ENCODE data around the gene TRAP1.

The TRAP1 gene

GRCh38 chr16:3687792-3688191, 29.5 kb downstream of the TRAP1 start:
- Mint-ChIP-seq H3K9me3 (no peaks in the 10 kb centered on the region), H3K4me1 (peaks cover 9% of the 10 kb centered on the region in 2 donors), H3K27me3 (no peaks in the 10 kb centered on the region), H3K4me3 (no peak overlapping the region), H3K27ac (no peak overlapping the region), H3K36me3 (peaks cover 40 to 51% of the 10 kb centered on the region in 2 donors)
- no peak for ATAC-seq (replicated peaks)
- no peak for DNase-seq

GRCh38 chr16:3687021-3687420, 30.3 kb downstream of the TRAP1 start:
- H3K27ac Mint-ChIP-seq = no peak overlapping the region

GRCh38 chr16:3681206-3681605, 36.1 kb downstream of the TRAP1 start:
- Mint-ChIP-seq H3K27me3 (no peaks in the 10 kb centered on the region), H3K4me3 (no peak overlapping the region), H3K27ac (no peak overlapping the region), H3K9me3 (no peaks in the 10 kb centered on the region), H3K36me3 (peaks cover 50 to 69% of the 10 kb centered on the region in 2 donors), H3K4me1 (no peaks in the 10 kb centered on the region)
- ATAC-seq (replicated peaks) (no peak), DNase-seq (no peak)

More at GRCh38 chr16:3687021-3687420, 30.3 kb downstream of the TRAP1 start:
- ATAC-seq (replicated peaks) = no peak
- Mint-ChIP-seq H3K9me3 (no peaks in the 10 kb centered on the region), H3K27me3 (no peaks in the 10 kb centered on the region), H3K4me3 (no peak overlapping the region), H3K4me1 (peaks cover 9% of the 10 kb centered on the region in 2 donors), H3K36me3 (peaks cover 46 to 59% of the 10 kb centered on the region in 2 donors)
- DNase-seq = no peak

GRCh38 chr16:3677994-3678393, 39.3 kb downstream of the TRAP1 start:
- H3K27ac Mint-ChIP-seq = no peak overlapping the region
- no peaks in the 10 kb centered on the region for H3K4me1 Mint-ChIP-seq
- H3K36me3 Mint-ChIP-seq = peaks cover 56 to 81% of the 10 kb centered on the region in 2 donors
- DNase-seq = no peak
- no peaks in the 10 kb centered on the region for H3K9me3 Mint-ChIP-seq
- ATAC-seq (replicated peaks) = no peak
- H3K4me3 Mint-ChIP-seq = no peak overlapping the region
- no peaks in the 10 kb centered on the region for H3K27me3 Mint-ChIP-seq

GRCh38 chr16:3675601-3676130, 41.7 kb downstream of the TRAP1 start:
- Mint-ChIP-seq H3K4me3 (no peak overlapping the region), H3K27ac (no peak overlapping the region), H3K9me3 (no peaks in the 10 kb centered on the region), H3K36me3 (peaks cover 56 to 78% of the 10 kb centered on the region in 2 donors), H3K27me3 (no peaks in the 10 kb centered on the region), H3K4me1 (no peaks in the 10 kb centered on the region)
- ATAC-seq (replicated peaks) (no peak), DNase-seq (no peak)

GRCh38 chr16:3674513-3675295, 42.6 kb downstream of the TRAP1 start:
- no peaks in the 10 kb centered on the region for H3K9me3 Mint-ChIP-seq
- H3K27ac Mint-ChIP-seq = no peak overlapping the region
- ATAC-seq (replicated peaks) = no peak
- peaks cover 62 to 78% of the 10 kb centered on the region in 2 donors for H3K36me3 Mint-ChIP-seq
- DNase-seq = no peak
- no peak overlapping the region for H3K4me3 Mint-ChIP-seq
- no peaks in the 10 kb centered on the region for H3K4me1 Mint-ChIP-seq
- no peaks in the 10 kb centered on the region for H3K27me3 Mint-ChIP-seq

GRCh38 chr16:3673676-3674377, 43.5 kb downstream of the TRAP1 start:
- Mint-ChIP-seq H3K4me3 (no peak overlapping the region), H3K36me3 (peaks cover 62 to 77% of the 10 kb centered on the region in 2 donors), H3K27ac (peak overlapping the region; percentile 14), H3K4me1 (no peaks in the 10 kb centered on the region), H3K27me3 (no peaks in the 10 kb centered on the region), H3K9me3 (no peaks in the 10 kb centered on the region)
- ATAC-seq (replicated peaks) = no peak
- no peak for DNase-seq

- Mint-ChIP-seq H3K4me1 (no peaks in the 10 kb centered on the region), H3K27me3 (no peaks in the 10 kb centered on the region), H3K36me3 (peaks cover 61 to 75% of the 10 kb centered on the region in 2 donors), H3K4me3 (no peak overlapping the region), H3K9me3 (no peaks in the 10 kb centered on the region), H3K27ac (no peak overlapping the region)
- no peak for DNase-seq
- no peak for ATAC-seq (replicated peaks)
Measured at GRCh38 chr16:3673201-3673600, 44.1 kb downstream of the TRAP1 start.

GRCh38 chr16:3672571-3673041, 44.7 kb downstream of the TRAP1 start:
- DNase-seq (no peak), ATAC-seq (replicated peaks) (no peak)
- Mint-ChIP-seq H3K4me3 (no peak overlapping the region), H3K36me3 (peaks cover 55 to 69% of the 10 kb centered on the region in 2 donors), H3K9me3 (no peaks in the 10 kb centered on the region), H3K27me3 (no peaks in the 10 kb centered on the region), H3K4me1 (no peaks in the 10 kb centered on the region), H3K27ac (no peak overlapping the region)

GRCh38 chr16:3671424-3671823, 45.9 kb downstream of the TRAP1 start:
- H3K4me3 Mint-ChIP-seq = no peak overlapping the region
- no peaks in the 10 kb centered on the region for H3K27me3 Mint-ChIP-seq
- H3K4me1 Mint-ChIP-seq = peaks cover 3 to 4% of the 10 kb centered on the region in 2 donors
- ATAC-seq (replicated peaks) (no peak), DNase-seq (no peak)
- H3K27ac Mint-ChIP-seq = no peak overlapping the region
- peaks cover 56 to 64% of the 10 kb centered on the region in 2 donors for H3K36me3 Mint-ChIP-seq
- H3K9me3 Mint-ChIP-seq = no peaks in the 10 kb centered on the region

GRCh38 chr16:3670711-3671110, 46.6 kb downstream of the TRAP1 start:
- Mint-ChIP-seq H3K36me3 (peaks cover 56 to 64% of the 10 kb centered on the region in 2 donors), H3K27me3 (no peaks in the 10 kb centered on the region), H3K9me3 (no peaks in the 10 kb centered on the region), H3K4me1 (peaks cover 3 to 4% of the 10 kb centered on the region in 2 donors), H3K4me3 (no peak overlapping the region), H3K27ac (no peak overlapping the region)
- DNase-seq (no peak), ATAC-seq (replicated peaks) (no peak)

- no peak for ATAC-seq (replicated peaks)
- Mint-ChIP-seq H3K27me3 (no peaks in the 10 kb centered on the region), H3K4me1 (peaks cover 3 to 4% of the 10 kb centered on the region in 2 donors), H3K36me3 (peaks cover 53 to 66% of the 10 kb centered on the region in 2 donors), H3K27ac (no peak overlapping the region), H3K9me3 (no peaks in the 10 kb centered on the region), H3K4me3 (no peak overlapping the region)
- no peak for DNase-seq
Measured at GRCh38 chr16:3669082-3669481, 48.2 kb downstream of the TRAP1 start.

- DNase-seq = no peak
- no peak overlapping the region for H3K4me3 Mint-ChIP-seq
- no peak for ATAC-seq (replicated peaks)
- H3K27ac Mint-ChIP-seq = no peak overlapping the region
- peaks cover 3 to 4% of the 10 kb centered on the region in 2 donors for H3K4me1 Mint-ChIP-seq
- peaks cover 49 to 61% of the 10 kb centered on the region in 2 donors for H3K36me3 Mint-ChIP-seq
- no peaks in the 10 kb centered on the region for H3K9me3 Mint-ChIP-seq
- no peaks in the 10 kb centered on the region for H3K27me3 Mint-ChIP-seq
Measured at GRCh38 chr16:3668626-3669025, 48.7 kb downstream of the TRAP1 start.

GRCh38 chr16:3665508-3665907, 51.8 kb downstream of the TRAP1 start:
- H3K36me3 Mint-ChIP-seq = peaks cover 43 to 62% of the 10 kb centered on the region in 2 donors
- ATAC-seq (replicated peaks) (no peak), DNase-seq (no peak)
- no peaks in the 10 kb centered on the region for H3K9me3 Mint-ChIP-seq
- no peaks in the 10 kb centered on the region for H3K27me3 Mint-ChIP-seq
- no peak overlapping the region for H3K4me3 Mint-ChIP-seq
- peaks cover 3 to 4% of the 10 kb centered on the region in 2 donors for H3K4me1 Mint-ChIP-seq
- H3K27ac Mint-ChIP-seq = peak overlapping the region; percentile 56
